Prostate gland (tissue), 2 donors: ENCODE measurements around the gene TRAPPC2.

ENCODE experiments used
- CTCF ChIP-seq, 4 experiments: fragments of 200-600 bp in 2 of 4; fragments of 450-650 bp in 2 of 4; sonication (generic) in 2 of 4; IDR thresholded peaks; 1 replicate in 3 of 4; 2 replicates in 1 of 4; pipeline ENCODE4 v1.5.1; 2016 to 2019; ENCODE audit warnings: antibody characterized with exemption in 4 of 4, mild to moderate bottlenecking in 2 of 4, moderate library complexity in 2 of 4
- POLR2A ChIP-seq: fragments of 450-650 bp; IDR thresholded peaks from one replicate; pipeline ENCODE4 v1.6.1; 2016; ENCODE audit warnings: antibody characterized with exemption, mild to moderate bottlenecking
- POLR2AphosphoS5 ChIP-seq: sonication (generic); formaldehyde crosslinking; IDR thresholded peaks from one replicate; pipeline ENCODE4 v1.6.1; 2017; ENCODE audit warnings: antibody characterized with exemption

- TF ChIP-seq CTCF (IDR thresholded peaks at IDR 0.05) (no peak), POLR2A (no peak), POLR2AphosphoS5 (no peak)
These were observed 31.3 kb downstream of the TRAPPC2 start for GRCh38 chrX:13703135-13703534.
